Activated CD4-positive, CD25-positive, alpha-beta regulatory T cell treated with anti-CD3 and anti-CD28 coated beads, Interleukin-2, amount 50 U/mL, for 72 hours (primary cell): ENCODE measurements around the gene SIPA1L3.
"Not testable (repeated sequence)": the region's sequence is repeated elsewhere in the genome, so short reads cannot be mapped to it uniquely, and the experiment has no call there.

Experiments
- DNase-seq: peaks from one replicate; pipeline ENCODE4 v3.0.0; 2021

The SIPA1L3 gene

GRCh38 chr19:38221421-38221820 is 314.4 kb downstream of the SIPA1L3 start:
- no peak for DNase-seq

GRCh38 chr19:38221919-38222830 is 315.2 kb downstream of the SIPA1L3 start:
- no peak for DNase-seq

- no peak for DNase-seq
These were observed 316.1 kb downstream of the SIPA1L3 start for GRCh38 chr19:38223119-38223523.

- DNase-seq = no peak
These were observed 316.6 kb downstream of the SIPA1L3 start for GRCh38 chr19:38223617-38224013.

GRCh38 chr19:38224014-38224862 is 317.2 kb downstream of the SIPA1L3 start, which contains the start of gene DPF1:
Gene DPF1, minus strand, starts transcription at chr19:38224222. Its CDS starts 80 bp downstream, at chr19:38224142.
- no peak for DNase-seq

GRCh38 chr19:38224863-38225218 is 317.8 kb downstream of the SIPA1L3 start:
- DNase-seq = not testable (repeated sequence)

- no peak for DNase-seq
These were observed 320.4 kb downstream of the SIPA1L3 start for GRCh38 chr19:38227287-38228004.

- no peak for DNase-seq
These were observed 321.0 kb downstream of the SIPA1L3 start for GRCh38 chr19:38228005-38228377.

GRCh38 chr19:38228491-38229439 is 321.8 kb downstream of the SIPA1L3 start:
- no peak for DNase-seq

- DNase-seq = peak; percentile 43
These were observed 322.6 kb downstream of the SIPA1L3 start for GRCh38 chr19:38229585-38230073.

GRCh38 chr19:38230506-38231133 is 323.6 kb downstream of the SIPA1L3 start:
- not testable (repeated sequence) for DNase-seq

- no peak for DNase-seq
These were observed 324.9 kb downstream of the SIPA1L3 start for GRCh38 chr19:38231918-38232317.

GRCh38 chr19:38233740-38234251 is 326.8 kb downstream of the SIPA1L3 start:
- peak; percentile 88 for DNase-seq

GRCh38 chr19:38234615-38235014 is 327.6 kb downstream of the SIPA1L3 start:
- DNase-seq = no peak

GRCh38 chr19:38239816-38240215 is 332.8 kb downstream of the SIPA1L3 start:
- no peak for DNase-seq

- no peak for DNase-seq
These were observed 336.3 kb downstream of the SIPA1L3 start for GRCh38 chr19:38243279-38243673.

- no peak for DNase-seq
These were observed 339.0 kb downstream of the SIPA1L3 start for GRCh38 chr19:38245826-38246498.

- DNase-seq = no peak
These were observed 340.1 kb downstream of the SIPA1L3 start for GRCh38 chr19:38247126-38247525.

GRCh38 chr19:38247734-38248268 is 340.8 kb downstream of the SIPA1L3 start:
- DNase-seq = no peak

GRCh38 chr19:38248421-38248820 is 341.4 kb downstream of the SIPA1L3 start:
- DNase-seq = no peak
